Mammary epithelial cell (primary cell): ENCODE data around the gene ARL14EPL.

ENCODE experiments used
- EZH2 ChIP-seq: IDR thresholded peaks from 2 replicates; pipeline ENCODE4 v1.6.1; 2012; ENCODE audit warnings: low read length, inconsistent platforms, borderline replicate concordance
- TF ChIP-seq, protein P1 (sequence below), 2 donors: IDR thresholded peaks in 1 of 2; conservative IDR thresholded peaks in 1 of 2; 2 replicates each; pipeline ENCODE4 v1.5.1; 2011 to 2012; ENCODE audit warnings: inconsistent platforms in 2 of 2, low read length in 2 of 2, mild to moderate bottlenecking in 2 of 2, control low read depth in 1 of 2, low read depth in 1 of 2; ENCODE audit not compliant: insufficient read depth in 1 of 2; ENCODE audit errors: extremely low read depth in 1 of 2

DNA sequence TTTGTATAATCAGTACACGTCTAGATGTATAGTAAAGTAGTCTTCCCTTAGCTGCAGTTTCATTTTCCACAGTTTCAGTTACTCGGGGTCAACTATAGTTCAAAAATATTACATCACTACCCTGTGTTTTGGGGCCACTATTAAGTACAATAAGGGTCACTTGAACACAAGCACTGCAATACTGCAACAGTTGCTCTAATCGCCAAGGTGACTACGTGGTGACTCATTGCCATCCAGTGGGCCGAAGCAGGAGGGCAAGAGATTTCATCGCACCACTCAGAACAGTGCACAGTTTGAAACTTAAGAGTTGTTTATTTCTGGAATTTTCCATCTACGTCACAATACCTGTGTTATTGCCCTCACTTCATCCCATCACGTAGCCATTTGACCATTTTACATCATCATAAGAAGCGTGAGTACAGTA lies at the start of gene ARL14EPL:
- TF ChIP-seq, protein P1, sequence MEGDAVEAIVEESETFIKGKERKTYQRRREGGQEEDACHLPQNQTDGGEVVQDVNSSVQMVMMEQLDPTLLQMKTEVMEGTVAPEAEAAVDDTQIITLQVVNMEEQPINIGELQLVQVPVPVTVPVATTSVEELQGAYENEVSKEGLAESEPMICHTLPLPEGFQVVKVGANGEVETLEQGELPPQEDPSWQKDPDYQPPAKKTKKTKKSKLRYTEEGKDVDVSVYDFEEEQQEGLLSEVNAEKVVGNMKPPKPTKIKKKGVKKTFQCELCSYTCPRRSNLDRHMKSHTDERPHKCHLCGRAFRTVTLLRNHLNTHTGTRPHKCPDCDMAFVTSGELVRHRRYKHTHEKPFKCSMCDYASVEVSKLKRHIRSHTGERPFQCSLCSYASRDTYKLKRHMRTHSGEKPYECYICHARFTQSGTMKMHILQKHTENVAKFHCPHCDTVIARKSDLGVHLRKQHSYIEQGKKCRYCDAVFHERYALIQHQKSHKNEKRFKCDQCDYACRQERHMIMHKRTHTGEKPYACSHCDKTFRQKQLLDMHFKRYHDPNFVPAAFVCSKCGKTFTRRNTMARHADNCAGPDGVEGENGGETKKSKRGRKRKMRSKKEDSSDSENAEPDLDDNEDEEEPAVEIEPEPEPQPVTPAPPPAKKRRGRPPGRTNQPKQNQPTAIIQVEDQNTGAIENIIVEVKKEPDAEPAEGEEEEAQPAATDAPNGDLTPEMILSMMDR (conservative IDR thresholded peaks at IDR 0.05 in 1 of 2, IDR thresholded peaks at IDR 0.05 in 1 of 2; ENCODE audit: extremely low read depth in 1 of 2, insufficient read depth in 1 of 2, low read depth in 1 of 2, low read length in 2 of 2) = no peak
- no peak for TF ChIP-seq EZH2
